Measurements from ENCODE around the gene DDX23.

- TF ChIP-seq CEBPB (IDR thresholded peaks at IDR 0.05), result no peak
- no peak for TF ChIP-seq MYC (IDR thresholded peaks at IDR 0.05; ENCODE audit: borderline replicate concordance, low read length)
- no peak for TF ChIP-seq RFX5 (IDR thresholded peaks at IDR 0.05)
- TF ChIP-seq CTCF (IDR thresholded peaks at IDR 0.05), result no peak
- no peak for TF ChIP-seq ELK1 (IDR thresholded peaks at IDR 0.05; ENCODE audit: low read depth, low read length)
- no peak for TF ChIP-seq ZC3H11A (IDR thresholded peaks at IDR 0.05)
- TF ChIP-seq JUNB (IDR thresholded peaks at IDR 0.05), result no peak
- no peak for TF ChIP-seq REST (IDR thresholded peaks at IDR 0.05)
- TF ChIP-seq KDM5A (IDR thresholded peaks at IDR 0.05), result no peak
- no peak for TF ChIP-seq NR3C1 (IDR thresholded peaks at IDR 0.05)
- no peak for TF ChIP-seq PHF8 (IDR thresholded peaks at IDR 0.05; ENCODE audit: borderline replicate concordance, low read depth)
- no peak for TF ChIP-seq MAZ (IDR thresholded peaks at IDR 0.05; ENCODE audit: borderline replicate concordance, low read depth, low read length)
- no peak for TF ChIP-seq POLR2A (IDR thresholded peaks at IDR 0.05; ENCODE audit: low read length)
- no peak for TF ChIP-seq HDAC2 (IDR thresholded peaks at IDR 0.05)
These were observed 28.7 kb upstream of the DDX23 start for GRCh38 chr12:48880647-48881046.
